Activated CD4-positive, alpha-beta T cell treated with anti-CD3 and anti-CD28 coated beads, Interleukin-2, Interleukin-6, amounts not matched to agents 100 ng/mL and 50 ng/mL, durations not matched to agents 16 hours and 8 hours (primary cell): Measurements from ENCODE around the gene GPC5.
"Not testable (repeated sequence)": the region's sequence is repeated elsewhere in the genome, so short reads cannot be mapped to it uniquely, and the experiment has no call there.

Experiments used
- DNase-seq: peaks from one replicate; pipeline ENCODE4 v3.0.0-alpha.2; 2020

Gene GPC5

GRCh38 chr13:91798338-91798737 is 399.9 kb downstream of the GPC5 start:
- not testable (repeated sequence) for DNase-seq

- DNase-seq = not testable (repeated sequence)
These were observed 403.4 kb downstream of the GPC5 start for GRCh38 chr13:91801772-91802171.

DNA sequence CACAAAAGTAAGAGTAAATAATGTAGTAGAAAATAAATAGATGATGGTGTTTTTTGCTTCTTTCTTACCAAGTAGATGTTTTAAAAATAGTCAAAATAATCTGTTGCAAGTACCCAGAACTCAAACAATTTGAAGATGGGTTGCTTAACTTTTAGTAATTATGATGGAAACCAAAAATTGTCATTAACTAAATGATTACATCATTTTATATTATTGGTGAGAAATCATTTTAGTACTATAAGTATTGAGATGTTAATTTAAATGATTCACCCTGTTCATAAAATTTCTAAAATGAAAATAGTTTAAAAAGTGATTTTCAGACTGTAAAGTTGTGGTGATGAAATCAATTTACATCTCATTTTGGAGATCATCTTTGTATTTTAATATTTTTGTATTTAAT is 404.5 kb downstream of the GPC5 start:
- no peak for DNase-seq

DNA sequence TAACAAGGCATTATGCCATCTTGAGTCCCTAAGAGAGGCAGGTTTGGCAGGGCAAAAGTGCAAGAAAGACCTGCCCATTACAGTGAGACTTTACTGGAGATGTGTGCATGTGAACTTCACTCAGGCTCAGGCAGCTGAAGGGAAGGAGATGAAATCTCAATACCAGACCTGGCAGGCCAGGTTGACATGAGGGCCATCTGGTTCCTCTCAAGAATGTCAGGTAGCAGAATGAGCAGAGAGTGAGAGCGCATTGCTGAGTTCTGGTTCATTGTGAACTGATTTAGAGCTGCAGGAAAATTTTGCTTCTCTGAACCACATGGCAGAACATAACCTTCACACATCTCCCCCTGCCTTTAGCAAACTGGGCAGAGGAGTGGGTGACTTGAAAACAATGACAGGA is 406.3 kb downstream of the GPC5 start:
- no peak for DNase-seq

DNA sequence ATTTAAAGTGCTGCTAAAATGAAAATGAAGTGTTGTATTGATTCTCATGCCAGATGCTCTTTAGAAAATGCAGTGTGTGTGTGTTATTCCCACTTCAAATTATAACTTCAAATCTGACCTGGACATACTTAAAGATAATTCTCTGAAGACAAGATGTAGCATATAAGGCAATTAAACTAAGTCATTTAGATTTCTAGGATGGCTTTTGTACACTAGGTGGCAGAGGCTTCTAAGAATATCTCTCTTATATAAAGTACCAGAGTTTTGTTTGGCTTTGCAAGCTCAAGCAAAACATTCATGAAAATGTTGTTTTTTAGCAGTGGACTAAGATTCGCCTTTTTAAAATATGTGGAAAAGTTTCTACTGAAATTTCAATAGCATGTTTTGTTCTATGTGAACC is 407.2 kb downstream of the GPC5 start:
- DNase-seq = no peak

DNA sequence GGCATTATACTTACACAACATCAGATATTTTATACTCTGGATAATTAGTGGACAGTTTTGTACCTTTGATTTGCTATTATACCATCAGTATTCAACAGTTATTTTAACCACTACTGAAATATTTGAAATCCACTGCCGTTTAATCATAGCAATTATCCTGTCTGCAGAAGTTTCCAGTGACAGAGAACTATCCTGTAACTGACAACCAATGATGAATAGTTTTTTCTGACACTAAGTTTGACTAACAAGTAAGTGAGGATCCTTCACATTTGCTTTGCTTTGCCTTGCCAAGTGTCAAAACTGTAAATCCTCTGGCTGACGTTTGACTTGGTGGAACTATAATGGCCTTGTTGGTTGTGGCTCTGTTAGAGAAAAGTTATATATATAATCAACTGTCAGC is 410.7 kb downstream of the GPC5 start:
- no peak for DNase-seq

DNA sequence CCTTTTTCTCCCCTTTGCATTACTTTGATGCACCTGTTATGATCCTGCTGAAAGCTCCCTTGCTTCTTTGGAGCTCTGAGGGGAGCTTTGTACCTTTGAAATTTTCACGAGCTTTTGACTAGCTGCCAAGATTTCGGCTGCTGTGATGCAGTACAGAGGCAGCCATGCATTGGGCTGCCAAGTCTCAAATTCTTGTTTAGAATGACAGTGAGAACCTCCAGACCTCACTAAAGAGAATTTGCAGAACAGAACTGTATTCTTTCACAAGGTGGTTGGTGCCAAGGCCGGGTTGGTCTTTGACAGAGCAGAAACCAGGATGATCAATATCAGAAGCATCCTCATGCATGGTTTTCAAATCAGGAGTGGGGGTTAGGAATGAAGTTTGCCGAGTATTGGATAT is 414.8 kb downstream of the GPC5 start:
- no peak for DNase-seq

DNA sequence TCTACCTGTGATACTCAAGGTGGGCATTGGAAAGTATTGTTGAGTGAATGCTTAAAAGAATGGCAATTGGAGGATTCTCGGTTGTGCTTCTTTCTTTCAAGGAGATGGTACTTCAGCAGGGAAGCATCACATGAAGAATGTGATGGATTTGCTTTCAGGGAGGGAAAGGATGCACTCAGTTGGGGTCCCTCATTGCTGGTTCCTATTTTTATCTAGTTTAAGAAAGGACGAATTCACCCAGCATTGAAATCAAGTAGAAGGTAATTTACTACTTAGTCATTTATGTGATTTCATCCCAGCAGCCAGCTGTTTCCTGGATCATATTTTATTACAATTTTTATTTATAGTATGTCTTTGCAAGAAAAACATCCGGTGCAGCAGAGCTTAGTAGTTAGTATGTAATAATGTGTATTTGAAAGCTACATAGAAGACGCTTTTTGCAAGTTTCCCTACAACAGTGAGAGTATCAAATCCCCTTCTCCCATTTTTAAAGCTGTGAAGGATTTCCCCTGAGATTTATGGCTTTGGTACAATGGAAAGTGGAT is 417.9 kb downstream of the GPC5 start:
- DNase-seq = no peak

- no peak for DNase-seq
These were observed 418.8 kb downstream of the GPC5 start for GRCh38 chr13:91817250-91817649.

DNA sequence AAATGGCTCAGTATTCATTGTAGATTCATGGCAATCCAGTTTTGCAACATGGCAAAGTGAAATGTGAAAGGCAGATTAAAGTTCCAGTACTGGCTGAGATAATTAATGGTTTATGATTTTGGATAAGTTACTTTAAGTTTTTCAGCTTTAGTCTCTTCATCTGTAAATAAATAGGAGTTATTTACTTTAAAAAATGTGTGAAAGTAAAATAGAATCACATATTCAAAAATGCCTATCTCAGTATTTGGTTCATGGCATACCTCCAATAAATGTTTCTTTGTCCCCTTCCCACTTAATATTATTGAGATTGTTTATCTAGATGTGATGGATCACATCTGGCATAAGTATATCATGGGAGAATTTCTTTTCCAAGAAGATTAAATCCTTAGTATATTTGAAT is 426.0 kb downstream of the GPC5 start:
- DNase-seq = no peak

- DNase-seq = no peak
These were observed 427.1 kb downstream of the GPC5 start for GRCh38 chr13:91825516-91825915.

- DNase-seq = no peak
These were observed 438.1 kb downstream of the GPC5 start for GRCh38 chr13:91836553-91836952.

GRCh38 chr13:91845612-91846011 is 447.2 kb downstream of the GPC5 start:
- no peak for DNase-seq

DNA sequence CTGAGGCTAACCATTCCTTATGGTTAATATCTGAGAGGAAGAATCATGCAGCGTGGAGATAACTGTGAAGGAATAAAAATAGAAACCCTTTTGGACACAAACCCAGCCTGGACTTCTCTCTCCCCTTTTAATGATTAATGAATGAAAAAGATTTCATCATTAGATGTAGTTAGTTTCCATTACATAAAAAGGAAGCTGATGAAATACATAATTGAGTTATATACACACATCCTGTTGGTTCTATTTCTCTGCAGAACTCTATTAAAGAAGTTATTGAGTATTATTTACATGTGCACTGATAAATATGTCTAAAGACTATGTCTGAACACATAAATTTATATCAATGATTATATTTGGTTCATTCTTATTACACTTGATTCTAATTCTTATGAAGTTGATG is 465.3 kb downstream of the GPC5 start:
- no peak for DNase-seq

DNA sequence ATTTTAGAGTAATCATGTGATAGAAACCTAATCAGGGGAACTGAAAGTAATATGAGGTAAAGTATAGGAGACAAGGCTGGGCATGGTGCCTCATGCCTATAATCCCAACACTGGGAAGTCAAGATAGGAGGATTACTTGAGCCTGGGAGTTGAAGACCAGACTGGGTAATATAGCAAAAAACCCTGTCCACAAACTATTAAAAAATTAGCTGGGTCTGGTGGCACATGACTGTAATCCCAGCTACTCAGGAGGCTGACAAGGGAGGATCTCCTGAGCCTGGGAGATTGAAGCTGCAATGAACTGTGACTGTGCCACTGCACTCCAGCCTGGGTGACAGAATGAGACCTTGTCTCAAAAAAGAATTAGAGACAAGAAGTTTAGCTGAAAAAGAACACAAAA is 469.9 kb downstream of the GPC5 start:
- DNase-seq = no peak

DNA sequence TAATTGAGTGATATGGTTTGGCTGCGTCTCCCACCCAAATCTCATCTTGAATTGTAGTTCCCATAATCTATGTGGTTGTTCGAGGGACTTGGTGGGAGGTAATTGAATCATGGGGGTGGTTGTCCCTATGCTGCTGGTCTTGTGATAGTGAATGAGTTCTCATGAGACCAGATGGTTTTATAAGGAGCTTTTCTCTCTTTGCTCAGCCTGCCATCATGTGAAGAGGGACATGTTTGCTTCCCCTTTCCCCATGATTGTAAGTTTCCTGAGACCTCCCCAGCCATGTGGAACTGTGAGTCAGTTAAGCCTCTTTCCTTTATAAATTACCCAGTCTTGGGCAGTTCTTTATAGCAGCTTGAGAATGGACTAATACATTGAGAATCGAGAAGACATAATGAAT is 480.1 kb downstream of the GPC5 start:
- no peak for DNase-seq

DNA sequence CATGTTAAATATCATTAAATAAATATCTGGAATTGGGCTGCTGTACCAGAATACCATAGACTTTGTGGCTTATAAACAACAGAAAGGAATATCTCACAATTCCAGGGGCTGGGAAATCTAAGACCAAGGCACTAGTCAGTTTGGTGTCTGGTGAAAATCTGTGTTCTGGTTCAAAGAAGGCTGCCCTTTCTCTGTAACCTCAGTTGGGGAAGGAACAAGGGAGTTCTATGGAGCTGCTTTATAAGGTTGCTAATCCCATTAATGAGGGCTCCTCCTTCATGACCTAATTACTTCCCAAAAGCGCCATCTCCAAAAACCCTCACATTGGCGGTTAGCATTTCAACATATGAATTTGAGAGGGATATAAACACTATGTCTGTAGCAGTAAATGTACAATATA is 480.9 kb downstream of the GPC5 start:
- no peak for DNase-seq

GRCh38 chr13:91882918-91883317 is 484.5 kb downstream of the GPC5 start:
- DNase-seq = no peak

GRCh38 chr13:91889641-91890040 is 491.2 kb downstream of the GPC5 start:
- DNase-seq = no peak

- no peak for DNase-seq
These were observed 492.7 kb downstream of the GPC5 start for GRCh38 chr13:91891141-91891540.

DNA sequence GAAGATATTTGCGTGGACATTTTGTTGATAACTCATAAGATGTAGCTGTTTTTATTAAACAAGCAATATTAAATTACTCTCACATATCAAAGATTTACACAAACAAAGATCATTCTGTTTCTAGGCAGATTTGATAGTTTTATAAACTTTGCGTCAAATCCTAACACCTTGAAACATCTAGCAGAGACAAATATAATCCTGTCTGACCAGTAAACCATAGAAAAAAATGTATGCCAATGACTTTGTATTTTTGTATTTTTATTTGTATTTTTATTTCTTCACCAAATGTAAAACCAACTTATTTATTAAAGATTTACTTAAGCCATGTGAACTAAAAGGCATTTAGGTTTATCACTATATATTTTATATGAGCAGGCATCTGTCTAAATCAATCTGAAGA is 494.6 kb downstream of the GPC5 start:
- no peak for DNase-seq

- DNase-seq = no peak
These were observed 495.9 kb downstream of the GPC5 start for GRCh38 chr13:91894316-91894715.

DNA sequence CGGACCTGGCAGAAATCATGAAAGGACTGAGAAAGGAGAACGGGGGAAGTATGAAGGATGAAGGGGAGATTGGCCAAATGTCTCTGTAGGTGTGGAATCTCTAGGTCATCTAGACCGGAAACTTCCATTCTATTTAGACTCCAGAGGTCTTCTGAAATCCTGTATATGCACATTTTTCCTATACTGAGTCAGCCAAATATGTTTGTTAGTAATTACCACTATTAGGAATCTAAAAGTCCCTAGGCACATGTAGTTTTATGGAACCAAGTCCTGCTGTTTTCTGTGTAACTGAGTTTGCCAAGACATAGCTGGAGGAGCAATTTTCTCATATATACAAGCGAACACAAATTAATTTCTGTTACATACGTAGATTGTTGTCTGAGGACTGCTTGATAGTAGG is 498.1 kb downstream of the GPC5 start:
- no peak for DNase-seq

DNA sequence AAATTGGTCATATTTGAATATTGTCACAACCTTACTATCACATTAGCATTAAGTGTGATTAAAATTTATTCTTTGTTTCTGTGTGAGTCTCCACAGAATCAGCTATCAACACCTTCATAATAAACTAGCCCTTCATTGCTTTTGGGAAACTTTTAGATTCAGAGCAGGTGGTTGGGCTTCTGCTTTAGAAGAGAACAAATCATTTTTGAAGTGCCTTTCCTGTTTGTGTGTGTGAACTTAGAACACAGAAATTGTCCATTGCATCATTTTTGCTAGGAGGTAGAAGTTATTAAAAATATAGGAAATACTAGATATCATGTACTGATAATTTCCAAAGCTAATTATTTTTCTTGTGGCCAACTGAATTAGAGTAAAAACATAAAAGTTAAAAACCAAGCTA is 500.6 kb downstream of the GPC5 start:
- not testable (repeated sequence) for DNase-seq

DNA sequence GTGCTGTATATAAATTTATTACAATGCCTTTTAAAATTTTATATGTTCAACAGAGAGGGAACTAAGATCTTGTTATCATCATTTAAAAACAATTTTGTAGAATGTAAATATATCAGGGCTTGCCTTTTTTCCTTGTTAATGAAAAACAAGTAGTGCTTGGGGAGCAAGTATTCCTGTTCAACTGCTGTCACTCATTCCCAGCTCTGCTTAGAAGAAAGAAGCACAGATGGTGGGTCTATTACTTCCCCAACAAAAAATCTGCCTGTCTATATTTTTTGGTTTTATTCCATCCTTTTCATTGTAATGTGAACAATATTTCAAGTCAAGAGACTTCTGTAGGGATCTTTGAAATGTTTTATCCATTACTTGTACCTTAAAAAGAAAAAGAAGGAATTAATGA is 503.9 kb downstream of the GPC5 start:
- no peak for DNase-seq

GRCh38 chr13:91904005-91904404 is 505.6 kb downstream of the GPC5 start:
- DNase-seq = no peak
